Stimulated activated CD4-positive, alpha-beta T cell treated with anti-CD3 and anti-CD28 coated beads, Interleukin-1b, Interleukin-23, amount 100 ng/mL, for 4 hours (primary cell): Measurements from ENCODE around the gene ANKH.
A peak's percentile ranks its signal among the peaks of the same experiment; 100 is the strongest.

Experiments used
- DNase-seq, 2 donors: peaks; one replicate each; pipeline ENCODE4 v3.0.0-alpha.2; 2020; ENCODE audit warnings: low read depth in 2 of 2

Gene ANKH

DNA sequence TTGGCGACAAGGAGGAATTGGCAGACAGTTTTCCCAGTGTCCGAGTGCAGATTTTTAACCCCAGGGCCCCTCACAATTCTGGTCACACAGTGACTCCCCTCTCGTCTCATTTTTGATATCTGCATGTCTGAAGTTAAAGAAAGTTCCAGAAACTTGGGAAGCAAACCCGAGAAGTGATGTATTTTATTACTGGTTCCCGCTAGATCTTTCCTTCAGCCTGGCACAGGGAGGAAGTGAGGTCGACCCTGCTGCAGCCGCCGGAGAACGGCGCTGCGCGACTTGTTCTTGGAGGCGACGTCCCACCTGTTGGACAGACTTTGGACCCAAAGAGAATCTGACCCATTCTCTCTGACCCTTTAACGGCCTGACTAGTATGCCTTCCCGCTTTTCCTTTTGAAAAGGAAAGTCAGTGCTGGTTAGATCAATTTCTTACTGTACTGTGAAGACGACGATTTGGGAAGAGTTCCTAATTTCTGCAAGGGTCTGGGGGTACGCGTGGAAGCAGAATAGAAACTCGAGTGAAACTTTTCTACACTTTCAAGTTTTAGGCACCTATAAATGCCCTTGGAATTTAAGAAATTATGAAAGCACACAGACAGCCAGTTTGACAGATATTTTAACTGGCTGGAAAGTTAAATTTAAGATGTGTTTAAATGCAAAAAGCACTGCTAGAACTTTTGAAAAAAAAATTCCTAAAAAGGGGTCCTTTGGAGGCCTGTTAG is 206.3 kb downstream of the ANKH start:
- no peak for DNase-seq

DNA sequence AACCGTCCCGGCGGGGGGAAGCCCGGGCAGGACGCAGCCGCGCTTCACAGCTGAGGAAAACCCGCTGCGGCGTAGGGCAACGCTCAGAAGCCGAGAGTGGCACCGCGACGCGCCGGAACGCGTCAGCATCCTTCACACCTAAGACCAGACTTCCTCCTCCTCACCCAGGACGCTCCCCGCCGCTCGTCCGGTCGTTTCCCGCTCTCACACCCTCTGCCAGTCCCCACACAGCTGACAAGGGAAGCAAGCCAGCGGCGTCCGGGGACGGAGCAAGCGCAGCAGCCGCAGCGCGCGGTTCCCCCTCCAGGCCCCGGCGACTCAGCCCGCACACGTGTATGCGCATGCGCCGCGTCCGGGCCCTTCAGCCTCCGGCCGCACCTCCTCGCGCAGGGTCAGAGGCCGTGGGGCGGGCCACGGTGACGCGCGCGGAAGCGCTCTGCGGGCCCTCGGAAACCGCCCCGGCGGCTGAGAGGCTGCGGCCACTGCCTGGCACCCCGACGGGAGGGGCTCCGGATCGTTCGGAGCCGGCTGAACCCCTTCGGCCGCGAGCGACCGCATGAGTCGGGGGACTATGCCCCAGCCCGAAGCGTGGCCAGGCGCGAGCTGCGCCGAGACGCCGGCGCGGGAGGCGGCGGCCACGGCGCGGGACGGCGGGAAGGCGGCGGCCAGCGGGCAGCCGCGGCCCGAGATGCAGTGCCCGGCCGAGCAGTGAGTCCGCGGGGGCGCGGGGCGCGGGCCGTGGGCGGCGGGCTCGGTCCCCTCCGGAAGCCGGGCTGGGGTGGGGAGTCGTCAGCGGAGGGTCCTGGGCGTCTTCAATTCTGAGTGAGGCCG is 207.1 kb downstream of the ANKH start, which contains the start of gene OTULIN:
TSS of gene OTULIN (plus strand) at position 449 of the 831 bp plus-strand sequence. CDS start at position 557, 108 bp downstream.
- peak; percentile 71 to 85 for DNase-seq

DNA sequence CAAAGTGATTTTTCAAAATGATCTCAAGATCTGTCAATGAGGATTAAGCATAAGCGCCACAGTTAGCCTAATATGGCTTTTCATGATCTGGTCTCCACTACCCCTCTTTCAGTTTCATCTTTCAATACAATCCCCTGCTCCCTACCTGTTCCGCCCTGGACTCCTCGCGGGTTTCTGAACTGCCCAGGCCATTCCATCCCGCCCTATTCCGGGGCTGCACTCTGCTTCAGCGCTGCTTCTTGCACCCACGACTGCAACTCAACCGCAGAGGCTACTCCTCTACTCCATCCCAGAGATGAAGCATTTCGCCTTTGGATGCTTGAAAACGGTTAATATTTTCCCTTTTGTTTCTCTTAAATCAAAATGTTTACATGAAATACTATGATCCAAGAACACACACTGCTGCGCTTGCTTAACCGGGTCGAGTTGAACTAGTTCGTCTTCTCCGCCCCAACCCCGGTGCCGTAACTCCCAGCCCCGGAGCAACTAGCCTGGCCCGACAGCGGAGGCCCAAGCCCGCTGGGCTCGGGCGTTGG is 207.8 kb downstream of the ANKH start:
- DNase-seq: no peak

DNA sequence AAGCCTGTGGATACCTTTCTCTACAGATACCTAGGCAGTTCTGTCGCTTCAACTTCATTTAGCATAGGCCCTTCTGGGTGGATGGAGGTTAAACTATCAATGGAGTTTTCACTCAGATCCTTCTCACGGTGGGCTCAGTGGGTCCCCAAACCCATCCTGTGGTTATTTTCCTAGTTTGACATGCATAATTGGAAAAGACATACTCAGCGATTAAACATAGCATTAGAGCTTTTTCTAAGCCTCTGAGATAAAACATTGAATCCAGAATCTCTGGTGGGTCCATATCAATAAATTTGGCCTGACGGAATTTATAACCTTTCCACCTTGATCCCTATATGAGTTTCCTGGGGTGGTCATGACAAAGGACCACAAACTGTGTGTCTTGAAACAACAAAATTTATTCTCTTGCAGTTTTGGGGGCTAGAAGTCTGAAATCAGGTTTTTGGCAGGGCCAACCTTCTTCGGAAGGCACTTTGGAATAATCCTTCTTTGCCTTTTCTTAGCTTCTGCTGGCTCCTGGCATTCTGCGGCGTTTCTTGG is 208.8 kb downstream of the ANKH start:
- no peak for DNase-seq

DNA sequence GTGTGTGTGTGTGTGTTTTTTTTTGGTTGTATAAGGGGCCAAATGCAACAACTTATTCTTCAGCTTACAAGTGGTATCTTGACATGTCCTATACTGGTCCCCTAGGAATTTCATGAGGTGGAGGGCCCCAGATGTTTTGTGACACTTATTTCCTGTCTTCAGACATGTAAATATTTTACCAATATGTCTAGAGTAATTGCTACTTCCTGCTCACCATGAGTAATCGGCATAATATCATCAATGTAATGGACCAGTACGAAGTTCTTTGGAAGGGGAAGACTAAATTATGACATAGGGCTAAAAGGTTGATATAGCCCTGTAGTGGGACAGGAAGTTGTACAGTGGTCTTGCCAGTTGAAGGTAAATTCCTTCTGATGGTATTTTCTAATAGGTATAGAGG is 210.7 kb downstream of the ANKH start:
- no peak for DNase-seq

DNA sequence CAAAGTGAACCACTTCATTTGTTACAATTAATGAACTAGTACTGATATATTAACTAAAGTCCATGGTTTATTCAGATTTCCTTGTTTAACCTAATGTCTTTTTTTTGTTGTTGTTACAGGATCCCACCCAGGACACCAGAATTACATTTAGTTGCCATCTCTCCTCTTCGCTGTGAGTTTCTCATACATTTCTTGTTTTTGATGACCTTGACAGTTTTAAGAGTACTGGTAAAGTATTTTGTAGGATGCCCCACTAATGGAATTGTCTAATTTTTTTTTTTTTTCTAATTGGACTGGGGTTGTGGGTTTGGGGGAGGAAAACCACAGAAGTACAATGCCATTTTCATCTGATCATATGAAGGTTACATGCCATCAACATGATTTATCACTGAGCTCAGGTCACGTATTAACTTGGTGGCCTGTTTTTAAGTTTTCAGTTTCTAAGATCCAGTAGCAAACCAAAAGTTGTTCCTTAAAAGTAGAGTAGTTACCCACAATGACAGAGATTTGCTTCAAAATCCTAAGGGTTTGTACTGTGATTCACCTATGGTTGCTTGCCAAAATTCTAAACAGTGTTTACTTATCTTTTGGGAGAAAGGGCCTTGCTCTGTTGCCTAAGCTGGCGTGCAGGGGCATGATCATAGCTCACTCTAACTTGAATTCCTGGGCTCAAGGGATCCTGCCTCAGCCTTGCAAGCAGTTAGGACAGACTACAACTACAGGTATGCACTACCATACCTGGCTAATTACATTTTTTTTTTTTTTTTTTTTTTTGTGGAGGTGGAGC is 211.6 kb downstream of the ANKH start:
- no peak for DNase-seq

DNA sequence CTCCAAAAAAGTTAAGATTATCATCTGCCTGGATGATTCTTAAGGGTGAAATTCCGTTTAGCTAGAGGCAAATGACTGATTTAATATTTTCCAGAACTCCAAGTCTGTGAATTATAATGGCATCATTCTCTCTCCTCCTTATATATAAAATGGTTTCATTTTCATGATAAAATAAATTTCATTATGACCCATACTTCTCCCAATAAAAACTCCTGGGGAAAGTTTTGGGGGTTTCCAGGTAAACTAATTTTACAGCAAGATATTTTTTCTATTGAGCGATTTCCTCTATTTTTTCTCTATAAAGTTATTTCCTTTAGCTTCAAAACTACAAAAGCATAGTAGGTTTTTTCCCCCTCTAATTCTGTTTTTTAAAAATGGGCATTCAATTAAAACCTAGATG is 214.7 kb downstream of the ANKH start:
- no peak for DNase-seq

DNA sequence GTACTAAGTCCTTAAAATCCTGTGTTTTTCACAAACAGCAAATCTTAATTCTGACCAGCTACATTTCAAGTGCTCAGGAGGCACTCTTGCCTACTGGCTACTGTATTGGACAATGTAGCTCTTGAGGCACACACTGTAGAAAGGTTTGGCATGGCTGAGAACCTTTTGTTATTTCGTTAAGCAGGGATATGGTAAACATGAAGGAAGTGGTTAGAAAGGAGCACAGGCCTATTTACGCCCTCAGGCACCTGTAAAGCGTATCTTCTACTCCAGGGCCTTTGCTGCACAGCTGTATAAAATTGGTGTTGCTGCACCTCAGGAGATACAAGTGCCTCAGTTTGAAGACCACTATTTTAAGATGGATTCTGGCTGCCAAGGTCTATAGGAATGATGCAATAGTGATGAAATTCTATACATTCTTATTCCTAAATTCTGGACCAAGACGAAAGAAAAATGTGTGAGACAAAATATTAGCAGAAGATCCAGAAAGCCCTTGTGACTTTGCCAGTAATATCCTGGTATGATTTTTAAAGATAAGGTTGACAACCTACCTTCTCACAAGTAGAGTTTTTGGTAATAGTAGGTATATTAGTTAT is 216.3 kb downstream of the ANKH start:
- no peak for DNase-seq
